DOHH2 (cell line): ENCODE data around the gene ZNF557.

ENCODE experiments used
- H3F3A ChIP-seq: fragments of 200-600 bp; sonication (generic), shearing (Covaris generic); 2 replicates; pipeline ENCODE4 v1.6.0; 2016; ENCODE audit warnings: antibody characterized with exemption, mild to moderate bottlenecking; ENCODE audit not compliant: control insufficient read depth, insufficient read depth
- H3K27ac ChIP-seq: fragments of 200-600 bp; sonication (generic); 2 replicates; pipeline ENCODE4 v1.5.1; 2014; ENCODE audit warnings: low read depth, mild to moderate bottlenecking, low read length, moderate library complexity
- H3K27me3 ChIP-seq: fragments of 200-600 bp; sonication (generic); 2 replicates; pipeline ENCODE4 v1.6.1; 2014; ENCODE audit warnings: mild to moderate bottlenecking, low read length, mixed read lengths; ENCODE audit not compliant: control insufficient read depth
- H3K36me3 ChIP-seq: fragments of 200-600 bp; sonication (generic); 2 replicates; pipeline ENCODE4 v1.6.1; 2014; ENCODE audit warnings: mild to moderate bottlenecking, low read length, moderate library complexity, mixed read lengths; ENCODE audit not compliant: control insufficient read depth
- H3K4me1 ChIP-seq: fragments of 200-600 bp; sonication (generic); 2 replicates; pipeline ENCODE4 v1.6.1; 2014; ENCODE audit warnings: mild to moderate bottlenecking, low read length, mixed read lengths; ENCODE audit not compliant: control insufficient read depth
- H3K4me2 ChIP-seq: fragments of 200-600 bp; sonication (generic); 2 replicates; pipeline ENCODE4 v1.6.0; 2014; ENCODE audit warnings: mild to moderate bottlenecking, low read length, moderate library complexity
- H3K4me3 ChIP-seq: fragments of 200-600 bp; sonication (generic); 2 replicates; pipeline ENCODE4 v1.5.1; 2014; ENCODE audit warnings: mild to moderate bottlenecking, low read length, mixed read lengths
- H3K79me2 ChIP-seq: fragments of 200-600 bp; sonication (generic); 2 replicates; pipeline ENCODE4 v1.6.1; 2014; ENCODE audit warnings: mild to moderate bottlenecking, low read length, mixed read lengths; ENCODE audit not compliant: control insufficient read depth
- H3K9me2 ChIP-seq: fragments of 200-600 bp; sonication (generic); replicated peaks from 2 replicates; pipeline ENCODE4 v1.6.1; 2014; ENCODE audit warnings: mild to moderate bottlenecking, low read length, mixed read lengths; ENCODE audit not compliant: control insufficient read depth
- H3K9me3 ChIP-seq: fragments of 200-600 bp; sonication (generic); 2 replicates; pipeline ENCODE4 v1.6.1; 2014; ENCODE audit warnings: antibody characterized with exemption, low read length, mixed read lengths; ENCODE audit not compliant: control insufficient read depth, insufficient read depth
- H4K20me1 ChIP-seq: fragments of 200-600 bp; sonication (generic); 2 replicates; pipeline ENCODE4 v1.6.0; 2014; ENCODE audit warnings: low read depth, mild to moderate bottlenecking, antibody characterized with exemption, low read length, moderate library complexity; ENCODE audit not compliant: control insufficient read depth, insufficient read depth
- CTCF ChIP-seq: fragments of 200-600 bp; sonication (generic); IDR thresholded peaks from one replicate; pipeline ENCODE4 v1.5.1; 2014; ENCODE audit warnings: antibody characterized with exemption, mild to moderate bottlenecking, low read depth, low read length; ENCODE audit not compliant: poor library complexity, severe bottlenecking
- EZH2phosphoT487 ChIP-seq: fragments of 200-600 bp; sonication (generic); IDR thresholded peaks from 2 replicates; pipeline ENCODE4 v1.6.1; 2017; ENCODE audit warnings: borderline replicate concordance, mild to moderate bottlenecking, antibody characterized with exemption, low read length, moderate library complexity, mixed read lengths

The ZNF557 gene

GRCh38 chr19:7083076-7083956, 13.8 kb downstream of the ZNF557 start:
- Histone ChIP-seq H3K27ac (no peak overlapping the region), H3K79me2 (no peaks in the 10 kb centered on the region), H3K4me1 (no peaks in the 10 kb centered on the region), H3F3A (peaks cover 9% of the 10 kb centered on the region), H3K27me3 (no peaks in the 10 kb centered on the region), H3K9me2 (no peaks in the 10 kb centered on the region), H3K9me3 (peaks cover 62% of the 10 kb centered on the region), H3K4me2 (no peak overlapping the region), H4K20me1 (no peaks in the 10 kb centered on the region), H3K4me3 (no peak overlapping the region), H3K36me3 (peaks cover 68% of the 10 kb centered on the region)
- TF ChIP-seq EZH2phosphoT487 (no peak), CTCF (no peak)

GRCh38 chr19:7088999-7089398, 19.5 kb downstream of the ZNF557 start:
- peaks cover 12% of the 10 kb centered on the region for H3K36me3 ChIP-seq
- H3K9me3 ChIP-seq = peaks cover 30% of the 10 kb centered on the region

GRCh38 chr19:7098096-7098495, 28.6 kb downstream of the ZNF557 start:
- no peaks in the 10 kb centered on the region for H3K79me2 ChIP-seq
- TF ChIP-seq CTCF (no peak), EZH2phosphoT487 (no peak)
- peaks cover 17% of the 10 kb centered on the region for H3K4me1 ChIP-seq
- H3K9me2 ChIP-seq = no peaks in the 10 kb centered on the region
- peaks cover 3% of the 10 kb centered on the region; the same call in 1 of the 2 replicates for H3K27me3 ChIP-seq
- H3K9me3 ChIP-seq = peaks cover 20% of the 10 kb centered on the region; the same call in 1 of the 2 replicates
- peak overlapping the region; percentile 77 for H3K4me2 ChIP-seq
- no peaks in the 10 kb centered on the region for H3K36me3 ChIP-seq
- H3F3A ChIP-seq = peaks cover 7% of the 10 kb centered on the region; the same call in 1 of the 2 replicates
- H4K20me1 ChIP-seq = no peaks in the 10 kb centered on the region
- no peak overlapping the region for H3K27ac ChIP-seq
- H3K4me3 ChIP-seq = peak overlapping the region; percentile 85

More at GRCh38 chr19:7088999-7089398, 19.5 kb downstream of the ZNF557 start:
- H3K9me2 ChIP-seq = no peaks in the 10 kb centered on the region
- TF ChIP-seq CTCF (no peak), EZH2phosphoT487 (no peak)
- H3K79me2 ChIP-seq = no peaks in the 10 kb centered on the region
- no peaks in the 10 kb centered on the region for H3K4me1 ChIP-seq
- no peak overlapping the region for H3K4me2 ChIP-seq
- no peak overlapping the region for H3K27ac ChIP-seq
- H3F3A ChIP-seq = 0 out of 2 replicates have a peak, but pooled peaks cover 2% of the 10 kb centered on the region
- H3K27me3 ChIP-seq = no peaks in the 10 kb centered on the region
- H4K20me1 ChIP-seq = no peaks in the 10 kb centered on the region
- H3K4me3 ChIP-seq = no peak overlapping the region
